HCT116 (cell line): ENCODE measurements around the gene TREM1. TPM values are rescaled to one million over a fixed set of nuclear protein-coding genes. Genes with fewer than 3 reads are reported as not detected.

Experiments
- ATAC-seq: fragments of 200-7000 bp; cut with Tn5 transposase; 2 replicates; pipeline ENCODE4 v1.9.1; 2020; ENCODE audit warnings: mild to moderate bottlenecking, moderate library complexity
- BruUV-seq: library from RNA; stranded (reverse); fragments of 400-500 nt; replicated peaks from 2 replicates; lab custom pipeline; 2021; lab: Mats Ljungman, UMichigan
- CTCF ChIA-PET: fragments of 300-600 bp; sonication (Branson Sonifier 250); formaldehyde crosslinking; loops from one replicate; lab custom pipeline; 2021; ENCODE audit warnings: antibody characterized with exemption; lab: Charles Lee
- POLR2A ChIA-PET: fragments of 300-600, 350-600 bp; sonication (Branson Sonifier 250); formaldehyde crosslinking; loops from one replicate; lab custom pipeline; 2021; ENCODE audit warnings: antibody characterized with exemption; lab: Charles Lee
- RAD21 ChIA-PET, 2 experiments: fragments of 300-600 bp; sonication (Branson Sonifier 250); formaldehyde crosslinking; loops; one replicate each; lab custom pipeline; 2023; ENCODE audit warnings: low total read pairs in 2 of 2; ENCODE audit not compliant: uncharacterized antibody in 2 of 2, unreplicated experiment in 2 of 2, low non-redundant PET in 1 of 2; lab: Charles Lee
- DNase-seq: peaks from one replicate; pipeline ENCODE4 v3.0.0-alpha.2; 2010; ENCODE audit warnings: low read depth, low spot score
- H2AFZ ChIP-seq: fragments of 200-600 bp; shearing (Covaris generic), sonication (generic); 2 replicates; pipeline ENCODE4 v1.6.1; 2017; ENCODE audit warnings: low read depth, mixed run types, mixed read lengths, antibody characterized with exemption, low read length; ENCODE audit not compliant: poor library complexity, severe bottlenecking
- H3K27ac ChIP-seq: 2 replicates; pipeline ENCODE4 v1.5.1; 2012; ENCODE audit warnings: low read depth, low read length
- H3K27me3 ChIP-seq: fragments of 200-600 bp; sonication (generic); 2 replicates; pipeline ENCODE4 v1.6.1; 2016; ENCODE audit warnings: mixed run types, low read length, mixed read lengths; ENCODE audit not compliant: insufficient read depth
- H3K36me3 ChIP-seq, 2 experiments: fragments of 200-500 bp in 1 of 2; fragments of 200-600 bp in 1 of 2; sonication (Bioruptor generic) in 1 of 2; sonication (generic) in 1 of 2; 2 replicates each; pipeline versions ENCODE4 v1.5.1 to v1.6.1; 2014 to 2016; ENCODE audit warnings: low read length in 2 of 2, inconsistent platforms in 1 of 2, mixed read lengths in 1 of 2, mixed run types in 1 of 2; ENCODE audit not compliant: insufficient read depth in 2 of 2, control insufficient read depth in 1 of 2
- H3K4me1 ChIP-seq, 2 experiments: fragments of 200-600 bp in 1 of 2; sonication (generic) in 1 of 2; 2 replicates each; pipeline versions ENCODE4 v1.5.1 to v1.6.1; 2012 to 2017; ENCODE audit warnings: low read length in 2 of 2, inconsistent platforms in 1 of 2, mild to moderate bottlenecking in 1 of 2, mixed read lengths in 1 of 2, mixed run types in 1 of 2, moderate library complexity in 1 of 2; ENCODE audit not compliant: insufficient read depth in 2 of 2, control insufficient read depth in 1 of 2
- H3K4me2 ChIP-seq: fragments of 200-600 bp; sonication (generic); 2 replicates; pipeline ENCODE4 v1.6.1; 2017; ENCODE audit warnings: mixed run types, low read length, mixed read lengths
- H3K4me3 ChIP-seq, 2 experiments: fragments of 200-600 bp in 1 of 2; sonication (generic) in 1 of 2; replicated peaks in 1 of 2; 2 replicates each; pipeline ENCODE4 v1.5.1; 2011 to 2016; ENCODE audit warnings: low read length in 2 of 2, control low read depth in 1 of 2, low read depth in 1 of 2, mild to moderate bottlenecking in 1 of 2, mixed read lengths in 1 of 2, mixed run types in 1 of 2
- H3K79me2 ChIP-seq: fragments of 200-600 bp; sonication (generic); 2 replicates; pipeline ENCODE4 v1.6.1; 2017; ENCODE audit warnings: mild to moderate bottlenecking, mixed run types, low read length, moderate library complexity, mixed read lengths; ENCODE audit not compliant: insufficient read depth
- H3K9ac ChIP-seq: fragments of 200-600 bp; sonication (generic); 2 replicates; pipeline ENCODE4 v1.6.1; 2016; ENCODE audit warnings: low read length, mixed read lengths
- H3K9me2 ChIP-seq: fragments of 200-600 bp; sonication (generic), shearing (Covaris generic); 2 replicates; pipeline ENCODE4 v1.6.1; 2017; ENCODE audit warnings: mixed run types, mild to moderate bottlenecking, moderate library complexity; ENCODE audit not compliant: insufficient read depth
- H3K9me3 ChIP-seq, 2 experiments: fragments of 200-500 bp in 1 of 2; fragments of 200-600 bp in 1 of 2; sonication (Bioruptor generic) in 1 of 2; sonication (generic) in 1 of 2; 2 replicates each; pipeline ENCODE4 v1.6.1; 2014 to 2017; ENCODE audit warnings: low read length in 2 of 2, mixed read lengths in 2 of 2, inconsistent platforms in 1 of 2, low read depth in 1 of 2, mild to moderate bottlenecking in 1 of 2, mixed run types in 1 of 2, moderate library complexity in 1 of 2; ENCODE audit not compliant: control insufficient read depth in 1 of 2, insufficient read depth in 1 of 2
- H4K20me1 ChIP-seq: fragments of 200-600 bp; sonication (generic), shearing (Covaris generic); 2 replicates; pipeline ENCODE4 v1.6.1; 2017; ENCODE audit warnings: mixed run types, mild to moderate bottlenecking, moderate library complexity; ENCODE audit not compliant: insufficient read depth
- CBX3 ChIP-seq: IDR thresholded peaks from 2 replicates; pipeline ENCODE4 v1.6.1; 2012; ENCODE audit warnings: low read depth
- CEBPB ChIP-seq: IDR thresholded peaks from 2 replicates; pipeline ENCODE4 v1.6.1; 2012; ENCODE audit warnings: low read depth
- ELF1 ChIP-seq: IDR thresholded peaks from 2 replicates; pipeline ENCODE4 v1.6.1; 2012; ENCODE audit warnings: low read depth, borderline replicate concordance
- EZH2 ChIP-seq: fragments of 200-600 bp; sonication (generic); IDR thresholded peaks from 2 replicates; pipeline ENCODE4 v1.6.1; 2017; ENCODE audit warnings: antibody characterized with exemption, mixed run types
- EZH2phosphoT487 ChIP-seq: fragments of 200-600 bp; IDR thresholded peaks from 2 replicates; pipeline ENCODE4 v1.6.1; 2018; ENCODE audit warnings: antibody characterized with exemption, borderline replicate concordance
- FOSL1 ChIP-seq: IDR thresholded peaks from 2 replicates; pipeline ENCODE4 v1.6.1; 2012; ENCODE audit warnings: low read depth
- POLR2A ChIP-seq: IDR thresholded peaks from 2 replicates; pipeline ENCODE4 v1.7.0; 2011; ENCODE audit warnings: borderline replicate concordance; ENCODE audit not compliant: insufficient read depth, insufficient read length; ENCODE audit errors: extremely low read depth
- RAD21 ChIP-seq: IDR thresholded peaks from 2 replicates; pipeline ENCODE4 v1.6.1; 2012; ENCODE audit warnings: low read depth, mild to moderate bottlenecking
- REST ChIP-seq: IDR thresholded peaks from 2 replicates; pipeline ENCODE4 v1.6.1; 2012; ENCODE audit warnings: low read depth
- SIN3A ChIP-seq: IDR thresholded peaks from 2 replicates; pipeline ENCODE4 v1.6.1; 2012; ENCODE audit warnings: low read depth
- SP1 ChIP-seq: IDR thresholded peaks from 2 replicates; pipeline ENCODE4 v1.6.1; 2012; ENCODE audit warnings: low read depth
- intact Hi-C: fragments of 100-400 bp; cut with micrococcal nuclease; formaldehyde crosslinking; loops from 2 replicates; pipeline ENCODE4 v1.10.0; 2022
- total RNA-seq: library from RNA; stranded (reverse); gene quantifications from one replicate; pipeline ENCODE4 v1.2.1, GENCODE V29; 2021; ENCODE audit not compliant: unreplicated experiment
- TF ChIP-seq, protein P1 (sequence below): IDR thresholded peaks from 2 replicates; pipeline ENCODE4 v1.6.1; 2012
- TF ChIP-seq, protein P2 (sequence below): IDR thresholded peaks from 2 replicates; pipeline ENCODE4 v1.6.1; 2012
- TF ChIP-seq, protein P3 (sequence below): IDR thresholded peaks from 2 replicates; pipeline ENCODE4 v1.6.1; 2011; ENCODE audit warnings: mild to moderate bottlenecking, low read length, moderate library complexity; ENCODE audit not compliant: insufficient replicate concordance; ENCODE audit errors: extremely low read depth

The TREM1 gene
- total RNA-seq, 1 experiment from 2014 or later = 0.22 TPM

DNA sequence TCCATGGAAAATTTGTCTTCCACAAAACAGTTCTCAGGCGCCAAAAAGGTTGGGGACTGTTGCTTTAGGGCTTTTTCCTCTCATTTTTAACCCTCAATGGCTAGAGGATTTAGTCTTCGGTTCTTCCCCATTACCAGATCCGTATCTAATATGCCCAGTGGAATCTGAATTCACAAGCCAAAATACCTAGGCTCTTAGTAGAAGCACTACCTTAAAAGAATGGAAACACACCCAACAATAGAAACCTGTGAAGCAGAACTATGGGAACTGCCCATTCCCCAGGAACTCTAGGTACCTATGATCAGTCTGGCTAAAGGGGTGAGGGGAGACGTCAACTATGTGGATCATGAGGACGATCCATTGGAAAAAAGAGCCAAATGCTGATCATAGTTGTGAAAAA lies 55.2 kb downstream of the TREM1 start:
- Histone ChIP-seq H3K36me3 (no peaks in the 10 kb centered on the region), H4K20me1 (no peaks in the 10 kb centered on the region), H3K4me2 (no peak overlapping the region), H3K27me3 (peaks cover 42% of the 10 kb centered on the region), H3K9me3 (no peaks in the 10 kb centered on the region), H2AFZ (no peak overlapping the region), H3K4me1 (no peaks in the 10 kb centered on the region), H3K9me2 (no peaks in the 10 kb centered on the region), H3K4me3 (no peak overlapping the region), H3K9ac (no peak overlapping the region), H3K27ac (no peak overlapping the region), H3K79me2 (no peaks in the 10 kb centered on the region)
- RAD21 ChIA-PET = no interaction called here
- no TSS peak for BruUV-seq
- ATAC-seq (no peak), DNase-seq (no peak)
- TF ChIP-seq EZH2phosphoT487 = no peak
- no peak for TF ChIP-seq EZH2
- TF ChIP-seq CBX3 = no peak
- no peak for TF ChIP-seq CEBPB
- CTCF ChIA-PET = no interaction called here
- intact Hi-C loops = no loop called here
- POLR2A ChIA-PET = no interaction called here

GRCh38 chr6:41229721-41230120 lies 56.8 kb downstream of the TREM1 start:
- no peaks in the 10 kb centered on the region for H3K36me3 ChIP-seq
- ATAC-seq (no peak), DNase-seq (no peak)
- ChIA-PET POLR2A (no interaction called here), CTCF (no interaction called here), RAD21 (no interaction called here)
- no peak overlapping the region for H2AFZ ChIP-seq
- no peaks in the 10 kb centered on the region for H3K4me1 ChIP-seq
- no peaks in the 10 kb centered on the region for H4K20me1 ChIP-seq
- no peaks in the 10 kb centered on the region for H3K79me2 ChIP-seq
- no peaks in the 10 kb centered on the region for H3K9me2 ChIP-seq
- no peaks in the 10 kb centered on the region for H3K9me3 ChIP-seq
- no peak overlapping the region for H3K27ac ChIP-seq
- no peak overlapping the region for H3K4me3 ChIP-seq
- peaks cover 46% of the 10 kb centered on the region for H3K27me3 ChIP-seq
- H3K4me2 ChIP-seq = no peak overlapping the region
- H3K9ac ChIP-seq = no peak overlapping the region
- TF ChIP-seq CEBPB (no peak), SIN3A (no peak), FOSL1 (no peak), ELF1 (no peak), EZH2 (no peak), RAD21 (no peak), SP1 (no peak), REST (no peak), POLR2A (no peak)
- TF ChIP-seq, protein P1, sequence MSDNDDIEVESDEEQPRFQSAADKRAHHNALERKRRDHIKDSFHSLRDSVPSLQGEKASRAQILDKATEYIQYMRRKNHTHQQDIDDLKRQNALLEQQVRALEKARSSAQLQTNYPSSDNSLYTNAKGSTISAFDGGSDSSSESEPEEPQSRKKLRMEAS = no peak
- TF ChIP-seq, protein P2, sequence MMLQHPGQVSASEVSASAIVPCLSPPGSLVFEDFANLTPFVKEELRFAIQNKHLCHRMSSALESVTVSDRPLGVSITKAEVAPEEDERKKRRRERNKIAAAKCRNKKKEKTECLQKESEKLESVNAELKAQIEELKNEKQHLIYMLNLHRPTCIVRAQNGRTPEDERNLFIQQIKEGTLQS = no peak
- TF ChIP-seq, protein P3, sequence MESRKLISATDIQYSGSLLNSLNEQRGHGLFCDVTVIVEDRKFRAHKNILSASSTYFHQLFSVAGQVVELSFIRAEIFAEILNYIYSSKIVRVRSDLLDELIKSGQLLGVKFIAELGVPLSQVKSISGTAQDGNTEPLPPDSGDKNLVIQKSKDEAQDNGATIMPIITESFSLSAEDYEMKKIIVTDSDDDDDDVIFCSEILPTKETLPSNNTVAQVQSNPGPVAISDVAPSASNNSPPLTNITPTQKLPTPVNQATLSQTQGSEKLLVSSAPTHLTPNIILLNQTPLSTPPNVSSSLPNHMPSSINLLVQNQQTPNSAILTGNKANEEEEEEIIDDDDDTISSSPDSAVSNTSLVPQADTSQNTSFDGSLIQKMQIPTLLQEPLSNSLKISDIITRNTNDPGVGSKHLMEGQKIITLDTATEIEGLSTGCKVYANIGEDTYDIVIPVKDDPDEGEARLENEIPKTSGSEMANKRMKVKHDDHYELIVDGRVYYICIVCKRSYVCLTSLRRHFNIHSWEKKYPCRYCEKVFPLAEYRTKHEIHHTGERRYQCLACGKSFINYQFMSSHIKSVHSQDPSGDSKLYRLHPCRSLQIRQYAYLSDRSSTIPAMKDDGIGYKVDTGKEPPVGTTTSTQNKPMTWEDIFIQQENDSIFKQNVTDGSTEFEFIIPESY = no peak
- intact Hi-C loops = no loop called here
- BruUV-seq = no TSS peak
